ENCODE data around the gene POLR2E. TPM values are rescaled to one million over a fixed set of nuclear protein-coding genes. Genes with fewer than 3 reads are reported as not detected.

POLR2E gene
- polyA plus RNA-seq, 3 donors, result 183 to 222 (median 195) TPM

GRCh38 chr19:1039646-1040475 lies 55.3 kb downstream of the POLR2E start, which contains the start of gene ABCA7:
TSS of gene ABCA7 (plus strand) at chr19:1040107. CDS start at chr19:1041362, 1,255 bp downstream.
- H3K4me1 ChIP-seq (ENCODE audit: control insufficient read depth in 1 of 2, insufficient read depth in 2 of 2, low read length in 2 of 2), result peaks cover 49 to 68% of the 10 kb centered on the region in 2 donors
- no peaks in the 10 kb centered on the region for H3K27me3 ChIP-seq (ENCODE audit: control insufficient read depth in 2 of 2, insufficient read depth in 2 of 2, low read length in 2 of 2)
- H3K36me3 ChIP-seq (replicated peaks in 1 of 2; ENCODE audit: control insufficient read depth in 1 of 2, insufficient read depth in 2 of 2, low read length in 2 of 2), result peaks cover 29 to 37% of the 10 kb centered on the region in 2 donors
- peak within 1 kb of the TSS; percentile 55 for H2AFZ ChIP-seq (ENCODE audit: insufficient read depth, low read depth, low read length, poor library complexity, severe bottlenecking)
- H3K9me3 ChIP-seq (replicated peaks in 1 of 2; ENCODE audit: control insufficient read depth in 1 of 2, insufficient read depth in 1 of 2, low read length in 2 of 2), result no peaks in the 10 kb centered on the region
- H3K4me2 ChIP-seq (replicated peaks; ENCODE audit: extremely low read depth, low read length, poor library complexity, severe bottlenecking), result peak within 1 kb of the TSS; percentile 87
- Mint-ChIP-seq H3K9me3 (peaks cover 0 to 4% (median 0%) of the 10 kb centered on the region in 7 donors), H3K27ac (peak within 1 kb of the TSS; percentile 89 to 97 (median 95)), H3K4me1 (peaks cover 57% of the 10 kb centered on the region), H3K27me3 (ENCODE audit: low read depth in 3 of 3) (peaks cover 0 to 1% (median 0%) of the 10 kb centered on the region in 3 donors), H3K4me3 (peak within 1 kb of the TSS; percentile 89 to 98), H3K36me3 (peaks cover 34 to 50% of the 10 kb centered on the region in 2 donors)
- peaks cover 41% of the 10 kb centered on the region for H3K79me2 ChIP-seq (ENCODE audit: insufficient read depth, low read length)
- H3K9ac ChIP-seq (ENCODE audit: insufficient read depth, low read length, poor library complexity, severe bottlenecking), result peak within 1 kb of the TSS; percentile 36
- WGBS (ENCODE audit: insufficient coverage), result under 1% methylated on average over 49 of the region's 56 CpGs
- H4K20me1 ChIP-seq (ENCODE audit: insufficient read depth, low read length), result peaks cover 38% of the 10 kb centered on the region
- intact Hi-C loops (cut with micrococcal nuclease), result loop anchor here (2.0 to 5.0 kb wide), 4 partner anchors 15 to 37 kb away; partner anchors contain the start of genes RNU6-2 (in 1 of the 2) and TMEM259 (in 1 of the 2)
- peak; percentile 93 to 96 (median 94) for DNase-seq
- H3K4me3 ChIP-seq (replicated peaks in 1 of 3; ENCODE audit: low read depth in 2 of 3, low read length in 3 of 3), result peak within 1 kb of the TSS; percentile 51 to 92 (median 73)
- TF ChIP-seq CTCF (IDR thresholded peaks at IDR 0.05), result no peak
- H3K27ac ChIP-seq (ENCODE audit: low read depth in 1 of 2, low read length in 2 of 2), result peak within 1 kb of the TSS; percentile 78 to 79

- Mint-ChIP-seq H3K9me3 (peaks cover 0 to 4% (median 0%) of the 10 kb centered on the region in 7 donors), H3K4me3 (peak overlapping the region; percentile 89 to 98), H3K27me3 (ENCODE audit: low read depth in 3 of 3) (peaks cover 0 to 1% (median 0%) of the 10 kb centered on the region in 3 donors), H3K4me1 (peaks cover 57% of the 10 kb centered on the region), H3K27ac (peak overlapping the region; percentile 89 to 97 (median 95)), H3K36me3 (peaks cover 28 to 43% of the 10 kb centered on the region in 2 donors)
- no peak overlapping the region for H3K9ac ChIP-seq (ENCODE audit: insufficient read depth, low read length, poor library complexity, severe bottlenecking)
- H3K4me2 ChIP-seq (replicated peaks; ENCODE audit: extremely low read depth, low read length, poor library complexity, severe bottlenecking), result peak overlapping the region; percentile 87
- H3K36me3 ChIP-seq (replicated peaks in 1 of 2; ENCODE audit: control insufficient read depth in 1 of 2, insufficient read depth in 2 of 2, low read length in 2 of 2), result peaks cover 23 to 31% of the 10 kb centered on the region in 2 donors
- peaks cover 41% of the 10 kb centered on the region for H3K79me2 ChIP-seq (ENCODE audit: insufficient read depth, low read length)
- H4K20me1 ChIP-seq (ENCODE audit: insufficient read depth, low read length), result peaks cover 38% of the 10 kb centered on the region
- DNase-seq, result no peak
- 59% methylated on average over 14 of the region's 22 CpGs for WGBS (ENCODE audit: insufficient coverage)
- H3K4me1 ChIP-seq (ENCODE audit: control insufficient read depth in 1 of 2, insufficient read depth in 2 of 2, low read length in 2 of 2), result peaks cover 49 to 68% of the 10 kb centered on the region in 2 donors
- H3K9me3 ChIP-seq (replicated peaks in 1 of 2; ENCODE audit: control insufficient read depth in 1 of 2, insufficient read depth in 1 of 2, low read length in 2 of 2), result no peaks in the 10 kb centered on the region
- H3K27ac ChIP-seq (ENCODE audit: low read depth in 1 of 2, low read length in 2 of 2), result peak overlapping the region; percentile 78 to 79
- peak overlapping the region; percentile 48 for H2AFZ ChIP-seq (ENCODE audit: insufficient read depth, low read depth, low read length, poor library complexity, severe bottlenecking)
- TF ChIP-seq CTCF (IDR thresholded peaks at IDR 0.05), result no peak
- peak overlapping the region; percentile 51 to 92 (median 73) for H3K4me3 ChIP-seq (replicated peaks in 1 of 3; ENCODE audit: low read depth in 2 of 3, low read length in 3 of 3)
- H3K27me3 ChIP-seq (ENCODE audit: control insufficient read depth in 2 of 2, insufficient read depth in 2 of 2, low read length in 2 of 2), result no peaks in the 10 kb centered on the region
- intact Hi-C loops (cut with micrococcal nuclease), result loop anchor here in 1 of 2 donors (2.0 to 5.0 kb wide), 2 partner anchors 14 to 33 kb away; no protein-coding TSS in a partner anchor
Observed at GRCh38 chr19:1038978-1039645, 56.1 kb downstream of the POLR2E start.
